Psoas muscle (tissue), 8 donors: ENCODE data around the gene HTR1A. TPM values are rescaled to one million over a fixed set of nuclear protein-coding genes. Genes with fewer than 3 reads are reported as not detected.

Experiments used
- ATAC-seq, 4 donors: fragments of 200-7000 bp; cut with Tn5 transposase; one replicate each; pipeline ENCODE4 v1.9.1; 2020; ENCODE audit warnings: moderate library complexity in 3 of 4, mild to moderate bottlenecking in 2 of 4
- DNase-seq, 2 donors: peaks; one replicate each; pipeline ENCODE4 v3.0.0-alpha.2; 2020
- H3K27ac ChIP-seq: fragments of 200-600 bp; one replicate; pipeline ENCODE4 v1.8.0; 2022
- H3K27me3 ChIP-seq, 3 donors: fragments of 200-600 bp in 1 of 3; one replicate each; pipeline versions ENCODE4 v1.6.1 to v1.8.0; 2013 to 2022; ENCODE audit warnings: low read length in 2 of 3, mild to moderate bottlenecking in 2 of 3, moderate library complexity in 1 of 3; ENCODE audit not compliant: insufficient read depth in 3 of 3
- H3K36me3 ChIP-seq, 2 donors: fragments of 200-600 bp in 1 of 2; one replicate each; pipeline versions ENCODE4 v1.6.1 to v1.8.0; 2013 to 2022; ENCODE audit warnings: low read depth in 1 of 2, mild to moderate bottlenecking in 1 of 2, moderate library complexity in 1 of 2; ENCODE audit not compliant: insufficient read depth in 1 of 2
- H3K4me1 ChIP-seq: fragments of 200-600 bp; one replicate; pipeline ENCODE4 v1.8.0; 2022
- H3K4me3 ChIP-seq: fragments of 200-600 bp; one replicate; pipeline ENCODE4 v1.8.0; 2022; ENCODE audit warnings: mild to moderate bottlenecking
- H3K9me3 ChIP-seq: fragments of 200-600 bp; one replicate; pipeline ENCODE4 v1.8.0; 2022
- WGBS, 3 donors: extraction: QIAGEN DNeasy Blood & Tissue Kit; methylation state at CpG; one replicate each; pipeline versions ENCODE4 v1.1.6 to v1.1.7; 2013; 5-methylcytosine and 5-hydroxymethylcytosine counted together
- intact Hi-C, 2 donors: fragments of 100-400 bp; cut with DNase I; formaldehyde crosslinking; loops; one replicate each; pipeline versions ENCODE4 v1.11.0 to v1.14.2; 2022
- polyA plus RNA-seq, 3 donors: library from polyadenylated mRNA; stranded (reverse); fragments of 200-250 nt; gene quantifications; one replicate each; pipeline ENCODE4 v1.2.3, GENCODE V29; 2013
- total RNA-seq, 4 donors: library from RNA; stranded (reverse); fragmentation: NEBNext Ultra II Directional in 2 of 4; extraction: Animal tissue kit (Norgen Biotek cat#: 25700) in 2 of 4; gene quantifications; one replicate each; pipeline versions ENCODE4 v1.2.1 to v1.2.4, GENCODE V29; 2021 to 2023
- TF ChIP-seq, protein P1 (sequence below): fragments of 200-600 bp; IDR thresholded peaks from one replicate; pipeline ENCODE4 v1.8.0; 2022; ENCODE audit warnings: antibody characterized with exemption
- donor health status: healthy with polysubstance abuse.
- donor health status: DM: no; HTN: no; CAD: no; lungs with moderate emphysema.
- donor health status: Bipolar disorder and iron deficiency.
- donor health status: healthy.
- donor health status: DM: yes; HTN: yes; CAD: no.
- donor health status: DM: no; HTN: no; CAD: no.
- donor health status: DM: no; HTN: no; CAD: no.
- donor health status: DM: yes; HTN: yes; CAD: no.

The HTR1A gene
- total and polyA plus RNA-seq, 7 donors = not detected

DNA sequence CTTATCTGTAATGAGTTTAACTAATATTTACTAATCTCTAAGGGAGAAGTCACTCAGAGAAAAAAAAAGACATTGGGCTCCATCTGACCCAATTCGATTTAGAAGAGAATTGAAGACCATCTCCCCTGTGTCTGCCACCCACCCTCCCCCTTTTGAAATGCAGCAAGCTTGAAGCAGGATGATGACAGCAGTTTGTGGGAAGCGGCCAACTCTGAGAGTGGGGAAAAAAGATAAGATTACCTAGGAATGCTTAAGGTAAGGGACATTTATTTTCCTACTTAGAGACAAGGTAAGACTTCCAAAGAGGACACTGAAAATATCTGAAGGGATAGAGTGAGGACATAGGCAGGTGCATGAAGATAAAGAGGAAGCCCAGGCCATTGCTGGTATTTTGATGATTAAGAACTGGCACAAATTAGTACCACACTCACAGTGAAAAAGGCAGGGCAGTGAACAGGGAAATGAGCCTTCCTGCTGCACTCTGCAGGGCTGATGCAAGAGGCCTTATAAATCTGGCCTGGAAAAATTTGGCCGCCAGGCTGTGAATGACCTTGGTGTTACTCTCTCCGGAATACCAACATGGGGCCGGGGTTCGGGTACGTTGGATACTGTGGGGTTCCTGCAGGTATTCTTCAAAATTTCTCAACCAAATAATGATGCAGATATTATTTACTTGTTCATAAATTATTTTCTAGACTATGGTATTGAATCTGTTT, 42.3 kb downstream of the HTR1A start:
- TF ChIP-seq, protein P1, sequence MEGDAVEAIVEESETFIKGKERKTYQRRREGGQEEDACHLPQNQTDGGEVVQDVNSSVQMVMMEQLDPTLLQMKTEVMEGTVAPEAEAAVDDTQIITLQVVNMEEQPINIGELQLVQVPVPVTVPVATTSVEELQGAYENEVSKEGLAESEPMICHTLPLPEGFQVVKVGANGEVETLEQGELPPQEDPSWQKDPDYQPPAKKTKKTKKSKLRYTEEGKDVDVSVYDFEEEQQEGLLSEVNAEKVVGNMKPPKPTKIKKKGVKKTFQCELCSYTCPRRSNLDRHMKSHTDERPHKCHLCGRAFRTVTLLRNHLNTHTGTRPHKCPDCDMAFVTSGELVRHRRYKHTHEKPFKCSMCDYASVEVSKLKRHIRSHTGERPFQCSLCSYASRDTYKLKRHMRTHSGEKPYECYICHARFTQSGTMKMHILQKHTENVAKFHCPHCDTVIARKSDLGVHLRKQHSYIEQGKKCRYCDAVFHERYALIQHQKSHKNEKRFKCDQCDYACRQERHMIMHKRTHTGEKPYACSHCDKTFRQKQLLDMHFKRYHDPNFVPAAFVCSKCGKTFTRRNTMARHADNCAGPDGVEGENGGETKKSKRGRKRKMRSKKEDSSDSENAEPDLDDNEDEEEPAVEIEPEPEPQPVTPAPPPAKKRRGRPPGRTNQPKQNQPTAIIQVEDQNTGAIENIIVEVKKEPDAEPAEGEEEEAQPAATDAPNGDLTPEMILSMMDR = no peak
- H3K4me1 ChIP-seq = no peaks in the 10 kb centered on the region
- H3K4me3 ChIP-seq = no peak overlapping the region
- intact Hi-C loops = no loop called here
- H3K9me3 ChIP-seq = no peaks in the 10 kb centered on the region
- DNase-seq (no peak), ATAC-seq (no peak)
- WGBS, 3 donors = 77 to 80% (median 78%) methylated on average over 7 of the region's 7 CpGs
- no peaks in the 10 kb centered on the region for H3K36me3 ChIP-seq
- H3K27me3 ChIP-seq = no peaks in the 10 kb centered on the region
- no peak overlapping the region for H3K27ac ChIP-seq

DNA sequence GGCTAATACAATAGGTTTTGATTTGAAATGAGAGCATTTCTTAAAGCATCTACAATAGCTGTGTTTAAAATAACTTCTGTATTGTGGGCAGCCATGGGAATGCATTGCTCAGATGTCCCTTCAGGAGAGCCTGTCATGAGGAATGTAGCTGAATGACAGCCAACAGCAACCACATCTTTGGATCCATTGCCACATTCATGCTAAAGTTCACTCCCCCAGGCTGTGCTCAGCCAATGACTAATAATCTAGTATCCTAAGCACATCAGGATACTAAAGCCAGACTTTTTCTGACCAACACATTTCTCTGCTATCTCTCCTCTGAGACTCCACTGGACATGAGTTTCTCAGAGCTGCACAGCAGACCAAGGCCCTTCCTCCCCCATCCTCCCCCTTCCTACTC, 45.5 kb downstream of the HTR1A start:
- no peak overlapping the region for H3K4me3 ChIP-seq
- H3K4me1 ChIP-seq = no peaks in the 10 kb centered on the region
- intact Hi-C loops = no loop called here
- no peaks in the 10 kb centered on the region for H3K36me3 ChIP-seq
- TF ChIP-seq, protein P1 = no peak
- ATAC-seq (no peak), DNase-seq (no peak)
- H3K9me3 ChIP-seq = no peaks in the 10 kb centered on the region
- no peaks in the 10 kb centered on the region for H3K27me3 ChIP-seq
- no peak overlapping the region for H3K27ac ChIP-seq

DNA sequence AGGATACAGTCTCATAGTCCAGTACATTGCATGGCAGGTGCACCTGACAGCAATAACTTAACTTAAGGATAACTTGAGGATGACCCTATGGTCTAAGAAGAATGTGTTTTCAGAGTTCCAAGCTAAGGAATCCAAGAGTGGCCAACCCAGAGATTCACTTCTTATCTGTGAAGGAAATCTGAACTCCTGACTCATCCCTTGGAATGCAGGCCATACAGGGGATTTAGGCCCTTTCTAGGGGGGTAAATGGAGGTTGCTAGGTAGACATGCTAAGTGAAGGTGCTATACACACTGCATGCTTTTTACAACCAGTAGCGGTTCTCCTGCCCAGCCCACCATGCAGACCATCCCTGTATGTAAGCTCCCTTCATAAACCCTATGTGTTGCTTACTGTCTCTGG, 50.4 kb downstream of the HTR1A start:
- H3K27me3 ChIP-seq = no peaks in the 10 kb centered on the region
- no peak overlapping the region for H3K4me3 ChIP-seq
- H3K27ac ChIP-seq = no peak overlapping the region
- DNase-seq (no peak), ATAC-seq (no peak)
- WGBS, 3 donors = 93 to 100% (median 96%) methylated on average over 1 of the region's 1 CpG
- TF ChIP-seq, protein P1 = no peak
- intact Hi-C loops = no loop called here
- H3K4me1 ChIP-seq = no peaks in the 10 kb centered on the region
- H3K9me3 ChIP-seq = no peaks in the 10 kb centered on the region
- H3K36me3 ChIP-seq = no peaks in the 10 kb centered on the region

Other genes starting within 250 kb of the HTR1A start
- gene RNF180, start 203.4 kb upstream of the HTR1A start, total RNA-seq = 1 to 10 TPM; 4.6 to 8.9 (median 7.6) TPM
- gene RNF180, start 203.4 kb upstream of the HTR1A start, polyA plus RNA-seq = 1 to 10 TPM in 1 of 3 donors, under 1 TPM in 2; 0.21 to 1.3 (median 0.62) TPM